GM12873 (cell line): ENCODE data around the gene ZNF324.

Experiments
- CTCF ChIP-seq: IDR thresholded peaks from 2 replicates; pipeline ENCODE4 v1.5.1; 2012; ENCODE audit warnings: low read depth, mild to moderate bottlenecking, moderate library complexity, low read length, control low read depth; ENCODE audit not compliant: insufficient read depth; ENCODE audit errors: missing control alignments

ZNF324 gene

DNA sequence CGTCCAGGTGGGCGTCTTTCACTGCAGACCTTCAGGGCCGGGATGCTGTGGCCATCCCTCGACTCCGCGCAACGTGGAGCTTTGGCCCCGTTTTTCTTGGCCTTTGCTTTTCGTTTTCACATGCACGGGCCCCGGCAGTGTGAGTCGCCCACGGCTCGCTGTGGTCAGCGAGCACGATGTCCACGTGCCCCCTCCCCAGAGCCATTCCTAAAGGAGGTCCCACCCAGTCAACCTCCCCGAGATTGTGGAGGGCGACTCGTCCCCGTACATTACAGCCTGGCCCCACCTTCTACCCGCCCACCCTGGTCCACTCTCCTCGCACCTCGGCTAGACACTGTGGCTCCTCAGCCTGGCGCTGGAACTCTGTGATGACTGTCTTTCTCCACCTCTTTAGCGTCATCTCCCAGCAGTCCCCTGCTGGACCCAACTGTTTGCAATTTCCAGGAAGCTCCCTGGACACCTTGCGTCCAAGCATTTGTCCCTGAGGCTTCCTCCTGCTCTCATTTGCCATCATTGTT, 9.7 kb downstream of the ZNF324 start:
- no peak for TF ChIP-seq CTCF

DNA sequence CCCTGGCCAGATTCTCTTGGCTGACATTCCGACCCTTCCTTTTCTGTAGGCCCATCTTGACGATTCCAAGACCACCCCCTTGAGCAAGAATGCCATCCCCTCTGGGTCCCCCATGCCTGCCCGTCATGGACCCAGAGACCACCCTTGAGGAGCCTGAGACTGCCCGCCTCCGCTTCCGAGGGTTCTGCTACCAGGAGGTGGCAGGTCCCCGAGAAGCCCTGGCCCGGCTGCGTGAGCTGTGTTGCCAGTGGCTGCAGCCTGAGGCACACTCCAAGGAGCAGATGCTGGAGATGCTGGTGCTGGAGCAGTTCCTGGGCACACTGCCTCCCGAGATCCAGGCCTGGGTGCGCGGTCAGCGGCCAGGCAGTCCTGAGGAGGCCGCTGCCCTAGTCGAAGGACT, 10.2 kb downstream of the ZNF324 start:
- no peak for TF ChIP-seq CTCF

DNA sequence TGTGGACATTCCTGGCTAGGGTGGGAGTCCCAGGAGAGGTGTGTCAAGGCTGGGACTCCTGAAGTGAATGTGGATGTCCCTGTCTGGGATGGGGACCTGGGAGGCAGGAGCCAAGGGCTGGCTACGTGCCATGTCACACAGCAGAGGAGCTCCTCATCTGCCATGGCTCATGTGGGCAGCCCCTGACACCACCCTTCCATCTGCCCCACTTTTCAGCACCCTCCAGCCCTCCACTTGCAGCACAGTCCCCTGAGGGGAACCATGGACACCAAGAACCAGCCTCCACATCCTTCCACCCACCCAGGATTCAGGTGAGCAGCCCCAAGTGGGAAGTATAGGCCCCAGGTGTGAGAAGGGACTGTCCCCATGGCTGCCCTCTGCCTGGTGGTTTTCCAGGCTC, 11.0 kb downstream of the ZNF324 start:
- no peak for TF ChIP-seq CTCF

- TF ChIP-seq CTCF = no peak
These were observed 12.4 kb downstream of the ZNF324 start for GRCh38 chr19:58479303-58479702.

DNA sequence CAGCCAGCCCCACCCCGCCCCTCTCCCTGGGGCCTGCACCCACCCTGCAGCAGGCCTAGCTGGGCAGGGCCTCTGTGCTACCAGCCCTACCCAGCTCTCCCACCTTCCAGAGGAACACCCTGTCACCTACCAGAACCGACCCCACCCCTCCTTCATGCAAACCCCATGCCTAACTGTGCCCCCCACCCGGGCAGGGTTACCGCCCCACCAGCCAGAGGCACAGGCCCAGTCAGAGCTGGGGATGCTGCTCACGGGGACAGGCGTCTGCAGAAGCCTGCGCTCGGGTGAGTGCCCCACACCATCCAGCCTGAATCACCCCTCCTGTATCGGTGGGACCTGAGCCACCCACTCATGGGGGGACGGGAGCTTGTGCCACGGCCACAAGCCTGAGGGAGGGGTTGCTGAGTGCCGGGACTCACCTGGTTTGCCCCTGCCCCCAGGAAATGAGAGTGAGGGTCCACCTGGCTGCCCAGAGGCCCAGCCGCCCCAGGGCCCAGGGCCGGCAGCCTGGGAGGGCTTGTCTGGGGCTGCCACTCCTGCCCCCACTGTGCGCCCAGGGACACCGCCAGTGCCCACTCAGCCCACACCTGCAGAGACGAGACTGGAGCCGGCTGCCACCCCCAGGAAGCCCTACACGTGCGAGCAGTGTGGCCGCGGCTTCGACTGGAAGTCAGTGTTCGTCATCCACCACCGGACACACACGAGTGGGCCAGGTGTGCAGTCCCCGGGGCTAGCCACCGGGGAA, 13.0 kb downstream of the ZNF324 start:
- no peak for TF ChIP-seq CTCF

GRCh38 chr19:58480481-58480830, 13.6 kb downstream of the ZNF324 start:
- TF ChIP-seq CTCF = no peak

GRCh38 chr19:58480831-58481230, 14.0 kb downstream of the ZNF324 start:
- TF ChIP-seq CTCF = no peak
